ENCODE data around the gene BHLHA15.

GRCh38 chr7:98216941-98217622 lies 5.8 kb downstream of the BHLHA15 start:
- TF ChIP-seq EZH2phosphoT487 (IDR thresholded peaks at IDR 0.05; ENCODE audit: low read depth, severe bottlenecking, unreplicated experiment) = no peak
- no peak for TF ChIP-seq CTCF (IDR thresholded peaks at IDR 0.05; ENCODE audit: poor library complexity)

All from hepatocyte (in vitro differentiated cells).